ENCODE data around the gene IL20RB. TPM values are rescaled to one million over a fixed set of nuclear protein-coding genes. Genes with fewer than 3 reads are reported as not detected.

The IL20RB gene
- total RNA-seq, 2 donors from 2014 or later, result 0.41 TPM; not detected in 1

- Histone ChIP-seq H3K9me3 (no peaks in the 10 kb centered on the region), H3K27ac (peak overlapping the region in 1 of 2 donors; percentile 11), H3K4me1 (peaks cover 0 to 22% of the 10 kb centered on the region in 2 donors)
Measured at GRCh38 chr3:136937175-136937574, 20.6 kb upstream of the IL20RB start.

GRCh38 chr3:136937851-136938250 lies 19.9 kb upstream of the IL20RB start:
- H3K4me1 ChIP-seq, result peaks cover 0 to 19% of the 10 kb centered on the region in 2 donors
- no peaks in the 10 kb centered on the region for H3K36me3 ChIP-seq
- no peak overlapping the region for H3K4me3 ChIP-seq
- no peak for DNase-seq (ENCODE audit: low spot score)
- no peaks in the 10 kb centered on the region for H3K9me3 ChIP-seq
- TF ChIP-seq CTCF (IDR thresholded peaks at IDR 0.05), result no peak
- H3K27ac ChIP-seq, result peak overlapping the region in 1 of 2 donors; percentile 11
- no peaks in the 10 kb centered on the region for H3K27me3 ChIP-seq

More at GRCh38 chr3:136937175-136937574, 20.6 kb upstream of the IL20RB start:
- DNase-seq (ENCODE audit: low spot score), result no peak
- Histone ChIP-seq H3K27me3 (no peaks in the 10 kb centered on the region), H3K4me3 (no peak overlapping the region), H3K36me3 (no peaks in the 10 kb centered on the region)
- TF ChIP-seq CTCF (IDR thresholded peaks at IDR 0.05), result no peak

- Histone ChIP-seq H3K4me3 (no peak overlapping the region), H3K27me3 (no peaks in the 10 kb centered on the region), H3K9me3 (no peaks in the 10 kb centered on the region), H3K36me3 (no peaks in the 10 kb centered on the region), H3K27ac (no peak overlapping the region), H3K4me1 (peaks cover 0 to 14% of the 10 kb centered on the region in 2 donors)
- no peak for DNase-seq (ENCODE audit: low spot score)
- no peak for TF ChIP-seq CTCF (IDR thresholded peaks at IDR 0.05)
Measured at GRCh38 chr3:136938334-136938733, 19.4 kb upstream of the IL20RB start.

GRCh38 chr3:136939489-136939888 lies 18.3 kb upstream of the IL20RB start:
- no peak for DNase-seq (ENCODE audit: low spot score)
- Histone ChIP-seq H3K27me3 (no peaks in the 10 kb centered on the region), H3K4me3 (no peak overlapping the region), H3K4me1 (peaks cover 0 to 19% of the 10 kb centered on the region in 2 donors), H3K27ac (no peak overlapping the region), H3K9me3 (no peaks in the 10 kb centered on the region), H3K36me3 (no peaks in the 10 kb centered on the region)
- TF ChIP-seq CTCF (IDR thresholded peaks at IDR 0.05), result no peak

- no peak for TF ChIP-seq CTCF (IDR thresholded peaks at IDR 0.05)
- Histone ChIP-seq H3K27ac (no peak overlapping the region), H3K36me3 (peaks cover 13% of the 10 kb centered on the region), H3K9me3 (no peaks in the 10 kb centered on the region), H3K27me3 (no peaks in the 10 kb centered on the region), H3K4me1 (peaks cover 0 to 21% of the 10 kb centered on the region in 2 donors), H3K4me3 (no peak overlapping the region)
- no peak for DNase-seq (ENCODE audit: low spot score)
Measured at GRCh38 chr3:136942803-136943202, 15.0 kb upstream of the IL20RB start.

GRCh38 chr3:136943436-136943835 lies 14.3 kb upstream of the IL20RB start:
- H3K36me3 ChIP-seq, result peaks cover 13% of the 10 kb centered on the region
- no peak overlapping the region for H3K4me3 ChIP-seq
- peaks cover 0 to 15% of the 10 kb centered on the region in 2 donors for H3K4me1 ChIP-seq
- no peak overlapping the region for H3K27ac ChIP-seq
- TF ChIP-seq CTCF (IDR thresholded peaks at IDR 0.05), result no peak
- no peak for DNase-seq (ENCODE audit: low spot score)
- no peaks in the 10 kb centered on the region for H3K9me3 ChIP-seq
- no peaks in the 10 kb centered on the region for H3K27me3 ChIP-seq

Data from right atrium auricular region (tissue), 2 donors.